ENCODE data around the gene BICD2.

BICD2 gene

GRCh38 chr9:92739346-92739970 is 25.2 kb downstream of the BICD2 start:
- no peak overlapping the region for H3K4me3 ChIP-seq (IDR thresholded peaks at IDR 0.05; ENCODE audit: insufficient read depth, low read depth, low read length)
- no peak overlapping the region for H2AFZ ChIP-seq (ENCODE audit: low read depth)
- peaks cover 95% of the 10 kb centered on the region for H3K79me2 ChIP-seq (ENCODE audit: insufficient read depth, low read depth)
- H3K4me2 ChIP-seq: no peak overlapping the region
- H3K9ac ChIP-seq: no peak overlapping the region
- H3K36me3 ChIP-seq (ENCODE audit: insufficient read depth): no peaks in the 10 kb centered on the region
- H3K4me1 ChIP-seq (ENCODE audit: low read depth, poor library complexity, severe bottlenecking): peaks cover 19% of the 10 kb centered on the region
- peaks cover 20% of the 10 kb centered on the region; the same call in 1 of the 2 replicates for H4K20me1 ChIP-seq (ENCODE audit: insufficient read depth)
- no peaks in the 10 kb centered on the region for H3K27me3 ChIP-seq (ENCODE audit: insufficient read depth, low read depth)
- no peak for TF ChIP-seq CTCF (conservative IDR thresholded peaks at IDR 0.05; ENCODE audit: low read depth, low read length)
- H3K27ac ChIP-seq: no peak overlapping the region

GRCh38 chr9:92738661-92739081 is 26.0 kb downstream of the BICD2 start:
- Histone ChIP-seq H4K20me1 (ENCODE audit: insufficient read depth) (peaks cover 24% of the 10 kb centered on the region; the same call in 1 of the 2 replicates), H3K79me2 (ENCODE audit: insufficient read depth, low read depth) (peaks cover 94% of the 10 kb centered on the region), H3K36me3 (ENCODE audit: insufficient read depth) (no peaks in the 10 kb centered on the region), H3K27ac (no peak overlapping the region), H2AFZ (ENCODE audit: low read depth) (no peak overlapping the region), H3K4me3 (IDR thresholded peaks at IDR 0.05; ENCODE audit: insufficient read depth, low read depth, low read length) (no peak overlapping the region), H3K4me2 (no peak overlapping the region), H3K9ac (no peak overlapping the region), H3K27me3 (ENCODE audit: insufficient read depth, low read depth) (no peaks in the 10 kb centered on the region), H3K4me1 (ENCODE audit: low read depth, poor library complexity, severe bottlenecking) (peaks cover 19% of the 10 kb centered on the region)
- TF ChIP-seq CTCF (conservative IDR thresholded peaks at IDR 0.05; ENCODE audit: low read depth, low read length): no peak

GRCh38 chr9:92737611-92738299 is 26.9 kb downstream of the BICD2 start:
- Histone ChIP-seq H3K4me1 (ENCODE audit: low read depth, poor library complexity, severe bottlenecking) (peaks cover 21% of the 10 kb centered on the region), H4K20me1 (ENCODE audit: insufficient read depth) (peaks cover 25% of the 10 kb centered on the region; the same call in 1 of the 2 replicates), H3K9ac (no peak overlapping the region), H3K36me3 (ENCODE audit: insufficient read depth) (no peaks in the 10 kb centered on the region), H3K27me3 (ENCODE audit: insufficient read depth, low read depth) (no peaks in the 10 kb centered on the region), H3K79me2 (ENCODE audit: insufficient read depth, low read depth) (peaks cover 94% of the 10 kb centered on the region), H3K27ac (no peak overlapping the region), H3K4me3 (IDR thresholded peaks at IDR 0.05; ENCODE audit: insufficient read depth, low read depth, low read length) (no peak overlapping the region), H3K4me2 (no peak overlapping the region), H2AFZ (ENCODE audit: low read depth) (no peak overlapping the region)
- no peak for TF ChIP-seq CTCF (conservative IDR thresholded peaks at IDR 0.05; ENCODE audit: low read depth, low read length)

GRCh38 chr9:92737216-92737606 is 27.4 kb downstream of the BICD2 start:
- no peak for TF ChIP-seq CTCF (conservative IDR thresholded peaks at IDR 0.05; ENCODE audit: low read depth, low read length)
- Histone ChIP-seq H3K4me2 (no peak overlapping the region), H3K27me3 (ENCODE audit: insufficient read depth, low read depth) (no peaks in the 10 kb centered on the region), H3K27ac (no peak overlapping the region), H2AFZ (ENCODE audit: low read depth) (no peak overlapping the region), H3K79me2 (ENCODE audit: insufficient read depth, low read depth) (peaks cover 94% of the 10 kb centered on the region), H3K9ac (no peak overlapping the region), H3K36me3 (ENCODE audit: insufficient read depth) (no peaks in the 10 kb centered on the region), H3K4me3 (IDR thresholded peaks at IDR 0.05; ENCODE audit: insufficient read depth, low read depth, low read length) (no peak overlapping the region), H3K4me1 (ENCODE audit: low read depth, poor library complexity, severe bottlenecking) (peaks cover 25% of the 10 kb centered on the region), H4K20me1 (ENCODE audit: insufficient read depth) (peaks cover 25% of the 10 kb centered on the region; the same call in 1 of the 2 replicates)
